Hepatocyte (in vitro differentiated cells): ENCODE results near the gene PSMB7. TPM values are rescaled to one million over a fixed set of nuclear protein-coding genes. Genes with fewer than 3 reads are reported as not detected.

Experiments
- DNase-seq: peaks from one replicate; pipeline ENCODE4 v3.0.0-alpha.2; 2016; ENCODE audit warnings: low spot score
- H2AFZ ChIP-seq: fragments of 200-600 bp; sonication (generic); 2 replicates; pipeline ENCODE4 v1.6.0; 2016; ENCODE audit warnings: antibody characterized with exemption, mild to moderate bottlenecking
- H3K27ac ChIP-seq: fragments of 200-600 bp; sonication (generic); 2 replicates; pipeline ENCODE4 v1.5.1; 2016; ENCODE audit warnings: mild to moderate bottlenecking
- H3K27me3 ChIP-seq: fragments of 200-600 bp; sonication (generic); 2 replicates; pipeline ENCODE4 v1.6.1; 2016
- H3K36me3 ChIP-seq: fragments of 200-600 bp; sonication (generic); replicated peaks from 2 replicates; pipeline ENCODE4 v1.5.1; 2016; ENCODE audit warnings: low read depth; ENCODE audit not compliant: insufficient read depth
- H3K4me1 ChIP-seq: fragments of 200-600 bp; sonication (generic); 2 replicates; pipeline ENCODE4 v1.5.1; 2016; ENCODE audit warnings: mild to moderate bottlenecking, moderate library complexity; ENCODE audit not compliant: insufficient read depth
- H3K4me2 ChIP-seq: fragments of 200-600 bp; sonication (generic); 2 replicates; pipeline ENCODE4 v1.6.0; 2016
- H3K4me3 ChIP-seq: fragments of 200-600 bp; sonication (generic); 2 replicates; pipeline ENCODE4 v1.5.1; 2016; ENCODE audit warnings: mild to moderate bottlenecking
- H3K79me2 ChIP-seq: fragments of 200-600 bp; sonication (generic); 2 replicates; pipeline ENCODE4 v1.6.0; 2017; ENCODE audit warnings: mild to moderate bottlenecking
- H3K9me2 ChIP-seq: fragments of 200-600 bp; sonication (generic); replicated peaks from 2 replicates; pipeline ENCODE4 v1.6.0; 2017; ENCODE audit warnings: mild to moderate bottlenecking; ENCODE audit not compliant: insufficient read depth
- H3K9me3 ChIP-seq: fragments of 200-600 bp; sonication (generic); 2 replicates; pipeline ENCODE4 v1.5.1; 2016; ENCODE audit warnings: low read depth, mild to moderate bottlenecking
- H4K20me1 ChIP-seq: fragments of 200-600 bp; sonication (generic); 2 replicates; pipeline ENCODE4 v1.6.0; 2016; ENCODE audit warnings: mild to moderate bottlenecking; ENCODE audit not compliant: insufficient read depth, poor library complexity, severe bottlenecking
- CTCF ChIP-seq: fragments of 200-600 bp; sonication (generic); IDR thresholded peaks from 2 replicates; pipeline ENCODE4 v1.5.1; 2016; ENCODE audit warnings: antibody characterized with exemption, mild to moderate bottlenecking; ENCODE audit not compliant: poor library complexity
- EZH2 ChIP-seq: fragments of 200-600 bp; sonication (generic); IDR thresholded peaks from 2 replicates; pipeline ENCODE4 v1.6.1; 2016; ENCODE audit warnings: antibody characterized with exemption, mild to moderate bottlenecking, borderline replicate concordance
- EZH2phosphoT487 ChIP-seq: fragments of 200-600 bp; sonication (generic); IDR thresholded peaks from one replicate; pipeline ENCODE4 v1.6.1; 2018; ENCODE audit warnings: antibody characterized with exemption, mild to moderate bottlenecking, low read depth, moderate library complexity; ENCODE audit not compliant: unreplicated experiment, severe bottlenecking
- WGBS: methylation state at CpG from one replicate; pipeline ENCODE4 v1.1.6; 2016; ENCODE audit warnings: low lambda C conversion rate; ENCODE audit errors: missing lambda C conversion rate; 5-methylcytosine and 5-hydroxymethylcytosine counted together
- polyA plus RNA-seq: library from polyadenylated mRNA; unstranded; fragments of >200 nt; fragmentation: Nextera tagmentation; extraction: Ambion mirVana; gene quantifications from 2 replicates; pipeline ENCODE4 v1.2.1, GENCODE V29; 2016
- total RNA-seq: library from RNA; depleted of rRNA; stranded (reverse); fragments of >200 nt; gene quantifications from 2 replicates; pipeline ENCODE4 v1.2.3, GENCODE V29; 2014

The PSMB7 gene
- total and polyA plus RNA-seq, 2 experiments from 2014 or later = 189 to 197 TPM

DNA sequence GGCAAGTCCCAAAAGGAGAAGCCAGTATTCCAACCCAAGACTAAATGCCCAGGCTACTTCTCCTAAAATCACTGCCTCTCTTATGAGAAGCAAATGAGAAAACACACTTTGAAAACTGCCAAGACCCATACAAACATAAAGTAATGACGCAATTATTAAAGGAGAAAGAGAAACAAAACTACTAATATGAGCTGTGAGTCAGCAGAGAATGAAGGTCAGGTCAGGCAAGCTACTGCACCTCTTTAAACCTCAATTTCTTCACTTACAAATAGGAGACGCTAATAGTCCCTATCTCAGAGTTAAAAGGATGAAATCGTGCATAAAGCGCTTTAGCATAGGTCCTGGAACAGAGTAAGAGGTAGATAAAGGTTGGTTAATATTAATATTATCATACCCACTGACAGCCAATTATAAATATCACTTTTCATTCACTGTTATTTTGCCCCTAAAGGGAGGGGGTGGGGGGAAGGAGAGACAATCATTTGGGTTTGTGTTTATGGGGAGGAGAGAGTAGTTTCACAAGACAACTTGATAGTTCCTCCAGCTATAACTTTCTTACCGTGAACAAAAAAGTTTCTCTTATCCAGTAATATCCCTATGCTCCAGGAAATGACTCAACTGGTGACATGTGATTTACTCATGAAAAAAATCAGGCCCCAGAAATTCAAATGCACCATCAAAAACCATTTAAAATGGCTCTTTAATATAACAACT is 3.6 kb downstream of the PSMB7 start:
- 96% methylated on average over 5 of the region's 5 CpGs for WGBS
- no peak for DNase-seq
- Histone ChIP-seq H2AFZ (no peak overlapping the region), H3K36me3 (peaks cover 8% of the 10 kb centered on the region), H3K9me2 (no peaks in the 10 kb centered on the region), H3K9me3 (no peaks in the 10 kb centered on the region), H3K4me2 (no peak overlapping the region), H3K79me2 (peaks cover 57% of the 10 kb centered on the region), H3K4me1 (peaks cover 11% of the 10 kb centered on the region), H3K27me3 (no peaks in the 10 kb centered on the region), H4K20me1 (peaks cover 3% of the 10 kb centered on the region), H3K4me3 (no peak overlapping the region), H3K27ac (no peak overlapping the region)
- TF ChIP-seq CTCF (no peak), EZH2 (no peak), EZH2phosphoT487 (no peak)

DNA sequence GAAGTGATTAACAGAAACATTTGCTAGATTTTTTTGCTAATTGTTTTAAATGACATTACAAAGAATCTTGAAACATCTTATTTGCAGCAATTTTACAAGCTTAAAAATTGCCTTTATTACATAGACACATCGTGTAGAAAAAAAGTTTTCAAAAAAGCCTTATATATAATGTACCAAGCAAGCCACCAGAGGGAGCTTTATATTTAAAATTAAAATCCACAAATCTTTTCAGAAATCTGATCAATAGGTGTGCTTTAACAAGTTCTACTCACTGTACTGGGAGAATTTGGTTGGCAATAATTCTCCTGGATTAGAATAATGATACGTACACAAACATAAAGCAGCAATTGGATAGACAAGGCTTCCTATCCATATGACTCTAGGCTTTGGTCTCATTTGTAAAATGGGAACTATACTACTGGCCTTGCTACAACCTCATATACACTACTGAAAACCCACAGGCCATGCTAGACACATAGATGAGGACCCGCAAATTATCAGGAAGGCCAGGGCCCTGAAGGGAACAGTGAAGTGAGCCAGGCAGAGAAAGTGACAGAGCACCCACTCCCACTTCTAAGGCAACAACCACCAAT is 4.8 kb downstream of the PSMB7 start:
- Histone ChIP-seq H3K27me3 (no peaks in the 10 kb centered on the region), H3K4me2 (no peak overlapping the region), H3K9me2 (no peaks in the 10 kb centered on the region), H3K36me3 (peaks cover 8% of the 10 kb centered on the region), H3K4me3 (no peak overlapping the region), H3K79me2 (peaks cover 63% of the 10 kb centered on the region), H3K27ac (no peak overlapping the region), H3K4me1 (peaks cover 11% of the 10 kb centered on the region), H3K9me3 (no peaks in the 10 kb centered on the region), H2AFZ (no peak overlapping the region), H4K20me1 (peaks cover 8% of the 10 kb centered on the region)
- 78% methylated on average over 3 of the region's 3 CpGs for WGBS
- TF ChIP-seq EZH2phosphoT487 = no peak
- no peak for TF ChIP-seq EZH2
- peak; percentile 55 for TF ChIP-seq CTCF
- no peak for DNase-seq

DNA sequence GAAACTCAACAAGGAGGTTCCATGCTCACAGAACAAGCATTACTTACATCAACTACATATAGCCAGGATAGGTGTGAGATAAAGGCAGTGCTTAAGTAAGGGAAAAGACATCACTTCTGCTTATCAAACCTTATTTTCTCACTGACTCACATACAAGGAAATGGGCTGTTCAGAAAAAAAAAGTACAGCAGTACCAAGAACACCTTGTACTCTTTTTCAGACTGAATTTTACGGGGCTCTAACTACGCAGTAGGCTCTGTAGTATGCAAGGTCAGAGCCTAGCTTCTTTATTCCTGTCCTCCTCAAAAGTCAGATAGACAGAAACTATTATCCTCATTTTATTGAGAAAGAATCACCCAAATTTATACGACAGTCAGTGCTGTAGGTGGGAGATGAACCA is 5.8 kb downstream of the PSMB7 start:
- Histone ChIP-seq H3K4me1 (peaks cover 10% of the 10 kb centered on the region), H3K4me2 (no peak overlapping the region)

More for the DNA sequence above, 5.8 kb downstream of the PSMB7 start:
- DNase-seq = no peak
- Histone ChIP-seq H4K20me1 (peaks cover 8% of the 10 kb centered on the region), H3K36me3 (peaks cover 8% of the 10 kb centered on the region), H3K27me3 (no peaks in the 10 kb centered on the region), H3K4me3 (no peak overlapping the region), H3K79me2 (peaks cover 60% of the 10 kb centered on the region), H3K9me2 (no peaks in the 10 kb centered on the region), H3K9me3 (no peaks in the 10 kb centered on the region), H2AFZ (no peak overlapping the region), H3K27ac (no peak overlapping the region)
- WGBS = 100% methylated on average over 3 of the region's 3 CpGs
- no peak for TF ChIP-seq EZH2
- TF ChIP-seq EZH2phosphoT487 = no peak
- TF ChIP-seq CTCF = no peak
